Fibroblast of peridontal ligament (primary cell): ENCODE data around the gene ZP3.
A peak's percentile ranks its signal among the peaks of the same experiment; 100 is the strongest.
"Not testable (repeated sequence)": the region's sequence is repeated elsewhere in the genome, so short reads cannot be mapped to it uniquely, and the experiment has no call there.

Experiments used
- DNase-seq: peaks from one replicate; pipeline ENCODE4 v3.0.0-alpha.2; 2010; ENCODE audit errors: extremely low read depth

The ZP3 gene

DNA sequence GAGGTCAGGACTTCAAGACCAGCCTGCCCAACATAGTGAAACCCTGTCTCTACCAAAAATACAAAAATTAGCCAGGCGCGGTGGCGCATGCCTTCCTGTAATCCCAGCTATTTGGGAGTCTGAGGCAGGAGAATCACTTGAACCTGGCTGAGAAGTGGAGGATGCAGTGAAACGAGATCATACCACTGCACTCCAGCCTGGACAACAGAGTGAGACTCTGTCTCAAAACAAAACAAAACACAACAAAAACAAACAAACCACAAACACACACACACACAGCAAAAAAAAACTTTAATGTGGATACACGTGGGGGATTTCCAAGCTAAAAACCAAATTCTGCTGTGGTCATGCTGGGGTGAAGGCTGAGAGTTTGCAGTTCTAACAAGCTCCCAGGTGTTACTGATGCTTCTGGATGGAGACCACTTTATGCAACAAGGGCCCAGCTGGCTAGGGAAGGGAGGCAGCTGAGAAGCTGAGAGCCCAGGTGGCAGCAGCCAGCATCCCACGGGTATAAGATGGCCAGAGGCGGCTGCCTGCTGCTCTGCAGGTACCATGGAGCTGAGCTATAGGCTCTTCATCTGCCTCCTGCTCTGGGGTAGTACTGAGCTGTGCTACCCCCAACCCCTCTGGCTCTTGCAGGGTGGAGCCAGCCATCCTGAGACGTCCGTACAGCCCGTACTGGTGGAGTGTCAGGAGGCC is at the start of gene ZP3:
Gene ZP3 (plus strand): TSS at position 538 of the 699 bp plus-strand sequence. CDS start 15 bp downstream, at position 553.
- no peak for DNase-seq

DNA sequence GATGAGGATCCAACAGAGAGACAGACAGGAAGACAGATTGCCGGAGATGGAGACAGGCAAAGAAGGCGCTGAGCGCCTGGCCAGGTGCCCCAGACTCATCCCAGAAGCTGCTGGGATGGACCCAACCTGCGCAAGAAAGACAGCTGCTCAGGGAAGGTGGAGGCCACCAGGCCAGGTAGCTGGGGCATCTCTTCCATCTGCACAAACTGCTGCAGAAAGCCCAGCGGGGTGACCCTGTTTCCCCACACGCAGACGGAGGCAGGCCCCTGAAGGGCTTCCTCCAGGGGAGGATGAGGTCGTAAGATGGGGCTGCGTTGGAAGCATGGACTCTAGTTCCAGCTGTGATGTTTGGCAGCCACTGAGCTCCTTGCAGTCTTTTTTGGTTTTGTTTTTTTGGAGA is 49.5 kb upstream of the ZP3 start:
- no peak for DNase-seq

DNA sequence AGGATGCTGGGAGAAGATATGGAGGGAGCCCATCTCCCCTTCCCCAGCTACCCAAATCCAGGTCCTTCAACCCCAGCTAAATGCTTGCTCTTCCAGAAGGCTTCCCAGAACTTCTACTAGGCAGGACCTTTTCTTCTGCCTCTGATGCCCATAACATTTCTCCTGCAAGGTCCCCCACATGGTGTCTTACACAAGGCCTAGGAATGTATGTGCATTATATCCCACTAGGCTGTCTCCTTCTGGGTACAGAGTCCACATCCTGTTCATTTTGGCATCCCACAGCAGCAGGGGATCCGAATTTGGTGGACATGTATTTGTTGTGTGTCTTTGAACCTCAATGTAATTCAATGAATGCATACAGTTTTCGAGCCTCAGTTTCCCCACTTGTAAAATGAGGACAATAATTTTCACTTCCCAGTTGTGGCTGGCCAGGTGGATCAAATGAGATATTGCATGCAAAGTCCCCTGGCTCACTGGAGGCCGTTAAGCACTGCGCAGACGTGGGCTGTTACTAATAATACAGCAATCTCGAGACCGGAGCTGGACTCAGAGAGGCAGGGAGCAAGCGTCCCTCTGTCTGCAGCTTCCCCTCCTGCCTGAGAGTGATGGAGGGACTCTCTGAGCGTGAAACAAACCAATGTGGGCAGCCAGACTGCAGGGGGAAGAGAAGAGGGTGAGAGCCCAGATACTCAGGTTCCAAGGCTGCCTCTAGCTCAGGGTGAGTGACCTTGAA is 47.4 kb upstream of the ZP3 start:
- DNase-seq = no peak

DNA sequence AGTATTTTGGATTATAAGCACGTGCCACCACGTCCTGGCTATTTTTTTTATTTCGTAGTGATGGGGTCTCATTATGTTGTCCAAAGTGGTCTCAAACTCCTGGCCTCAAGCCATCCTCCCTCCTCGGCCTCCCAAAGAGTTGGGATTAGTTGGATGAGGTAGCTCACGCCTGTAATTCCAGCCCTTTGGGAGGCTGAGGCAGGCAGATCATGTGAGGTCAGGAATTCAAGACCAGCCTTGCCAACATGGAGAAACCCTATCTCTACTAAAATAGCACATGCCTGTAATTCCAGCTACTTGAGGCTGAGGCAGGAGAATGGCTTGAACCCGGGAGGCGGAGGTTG is 44.2 kb upstream of the ZP3 start:
- peak; percentile 33 for DNase-seq

DNA sequence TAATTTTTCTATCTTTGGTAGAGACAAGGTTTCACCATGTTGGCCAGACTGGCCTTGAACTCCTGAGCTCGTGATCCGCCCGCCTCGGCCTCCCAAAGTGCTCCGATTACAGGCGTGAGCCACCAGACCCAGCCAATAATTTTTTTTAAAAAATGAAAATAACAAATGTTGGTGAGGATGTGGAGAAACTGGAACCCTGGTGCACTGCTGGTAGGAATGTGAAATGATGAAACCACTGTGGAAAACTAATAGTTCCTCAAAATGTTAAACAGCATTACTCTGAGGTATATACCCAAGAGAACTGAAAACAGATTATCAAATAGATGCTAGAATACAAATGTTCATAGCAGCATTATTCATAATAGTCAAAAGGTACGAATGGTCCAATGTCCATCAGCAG is 42.9 kb upstream of the ZP3 start:
- no peak for DNase-seq

DNA sequence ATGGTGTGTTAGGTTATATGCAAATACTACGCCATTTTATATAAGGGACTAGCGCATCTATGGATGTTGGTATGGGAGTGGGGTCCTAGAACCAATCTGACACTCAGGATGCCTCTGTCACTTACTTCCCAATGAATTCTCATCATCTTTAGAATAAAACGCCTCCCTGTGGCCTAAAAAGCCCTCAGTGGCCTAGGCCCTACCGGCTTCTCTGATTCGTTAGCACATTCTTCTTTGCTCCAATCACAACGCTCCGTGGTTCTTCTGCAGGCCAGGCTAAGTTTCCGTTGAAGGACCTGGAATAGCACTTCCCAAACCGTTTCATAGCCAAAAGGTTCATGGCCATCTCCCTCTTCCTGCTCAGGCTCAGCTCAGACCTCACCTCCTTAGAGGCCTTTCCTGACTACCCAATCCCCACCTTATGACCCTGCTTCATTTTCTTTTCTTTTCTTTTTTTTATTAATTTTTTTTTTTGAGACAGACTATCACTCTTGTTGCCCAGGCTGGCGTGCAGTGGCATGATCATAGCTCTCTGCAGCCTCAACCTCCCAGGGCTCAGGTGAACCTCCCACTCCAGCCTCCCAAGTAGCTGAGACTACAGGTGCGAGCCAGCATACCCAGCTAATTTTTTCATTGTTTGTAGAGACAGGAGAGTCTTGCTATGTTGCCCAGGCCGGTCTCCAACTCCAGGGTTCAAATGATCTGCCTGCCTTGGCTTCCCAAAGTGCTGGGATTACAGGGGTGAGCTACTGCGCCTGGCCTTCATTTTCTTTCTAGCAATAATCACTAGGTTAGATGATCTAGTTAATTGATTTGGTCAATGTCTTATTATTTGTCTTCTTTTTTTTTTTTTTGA is 41.4 kb upstream of the ZP3 start:
- DNase-seq = no peak

DNA sequence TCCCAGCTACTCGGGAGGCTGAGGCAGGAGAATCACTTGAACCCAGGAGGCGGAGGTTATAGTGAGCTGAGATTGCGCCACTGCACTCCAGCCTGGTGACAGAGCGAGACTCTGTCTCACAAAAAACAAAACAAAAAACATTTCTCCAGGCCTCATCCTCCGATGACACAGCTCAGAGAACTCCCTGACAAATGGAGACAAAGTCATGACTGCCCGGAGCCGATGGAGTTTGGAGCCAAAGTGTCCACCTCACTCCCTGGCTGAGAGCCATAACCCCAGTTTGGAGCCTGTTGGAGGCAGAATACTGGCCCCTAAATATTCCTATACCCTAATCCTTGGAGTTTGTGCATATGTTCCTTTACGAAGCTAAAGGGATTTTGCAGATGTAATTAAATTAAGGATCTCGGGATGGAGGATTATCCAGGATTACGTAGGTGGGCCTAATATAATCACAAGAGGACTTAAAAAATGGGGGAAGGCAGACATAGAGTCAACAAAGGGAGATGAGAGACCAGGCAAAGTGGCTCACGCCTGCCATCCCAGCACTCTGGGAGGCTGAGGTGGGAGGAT is 38.0 kb upstream of the ZP3 start:
- DNase-seq = peak; percentile 27

DNA sequence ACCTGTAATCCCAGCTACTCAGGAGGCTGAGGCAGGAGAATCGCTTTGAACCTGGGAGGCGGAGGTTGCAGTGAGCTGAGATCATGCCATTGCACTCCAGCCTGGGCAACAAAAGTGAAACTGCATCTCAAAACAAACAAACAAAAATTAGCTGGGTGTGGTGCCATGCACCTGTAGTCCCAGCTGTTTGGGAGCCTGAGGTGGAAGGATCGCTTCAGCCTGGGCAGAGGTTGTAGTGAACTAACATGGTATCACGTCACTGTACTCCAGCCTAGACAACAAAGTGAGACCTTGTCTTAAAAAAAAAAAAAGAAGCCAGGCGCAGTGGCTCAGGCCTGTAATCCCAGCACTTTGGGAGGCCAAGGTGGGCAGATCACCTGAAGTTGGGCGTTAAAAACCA is 37.0 kb upstream of the ZP3 start:
- DNase-seq = not testable (repeated sequence)

DNA sequence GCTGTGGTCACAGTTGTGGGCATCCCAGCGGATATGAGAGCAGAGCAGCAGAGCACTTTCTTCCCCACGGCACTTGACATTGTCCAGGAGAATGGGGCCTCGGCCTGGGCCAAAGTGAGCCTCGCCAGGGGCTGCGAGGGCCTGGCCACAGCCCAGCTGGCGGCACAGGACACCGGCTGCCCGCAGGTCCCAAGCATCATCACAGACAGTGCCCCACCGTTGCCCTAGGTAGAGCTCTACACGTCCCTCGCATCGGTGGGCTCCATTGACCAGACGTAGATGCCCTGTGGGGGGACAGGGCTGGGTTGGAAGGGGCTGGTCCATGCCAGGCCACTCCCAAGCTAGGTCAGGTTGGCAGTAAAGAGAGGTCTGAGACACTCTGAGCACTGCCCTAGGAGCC is 34.7 kb upstream of the ZP3 start:
- no peak for DNase-seq

DNA sequence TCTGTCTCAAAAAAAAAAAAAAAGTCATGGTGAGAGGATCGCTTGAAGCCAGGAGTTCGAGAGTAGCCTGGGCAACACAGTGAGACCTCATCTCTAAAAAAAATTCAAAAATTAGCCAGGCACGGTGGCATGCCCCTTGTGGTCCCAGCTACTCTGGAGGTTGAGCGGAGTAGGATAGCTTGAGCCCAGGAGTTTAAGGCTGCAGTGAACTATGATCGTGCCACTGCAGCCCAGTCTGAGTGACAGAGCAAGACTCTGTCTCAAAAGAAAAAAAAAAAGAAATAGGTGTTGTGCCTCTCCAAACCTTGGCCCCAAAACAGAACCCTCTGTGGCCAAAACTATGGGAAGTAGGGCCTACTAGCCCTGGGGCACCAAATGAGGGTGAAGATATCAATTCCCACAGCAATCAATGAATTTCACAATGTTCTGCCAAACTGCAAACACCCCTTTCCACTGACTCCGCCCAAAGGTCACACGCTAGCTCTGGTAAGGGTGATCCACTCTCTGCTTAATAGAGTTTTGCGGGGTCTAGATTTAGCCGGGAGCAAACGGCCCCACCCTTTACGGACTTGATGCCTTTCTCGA is 32.1 kb upstream of the ZP3 start:
- DNase-seq = no peak

DNA sequence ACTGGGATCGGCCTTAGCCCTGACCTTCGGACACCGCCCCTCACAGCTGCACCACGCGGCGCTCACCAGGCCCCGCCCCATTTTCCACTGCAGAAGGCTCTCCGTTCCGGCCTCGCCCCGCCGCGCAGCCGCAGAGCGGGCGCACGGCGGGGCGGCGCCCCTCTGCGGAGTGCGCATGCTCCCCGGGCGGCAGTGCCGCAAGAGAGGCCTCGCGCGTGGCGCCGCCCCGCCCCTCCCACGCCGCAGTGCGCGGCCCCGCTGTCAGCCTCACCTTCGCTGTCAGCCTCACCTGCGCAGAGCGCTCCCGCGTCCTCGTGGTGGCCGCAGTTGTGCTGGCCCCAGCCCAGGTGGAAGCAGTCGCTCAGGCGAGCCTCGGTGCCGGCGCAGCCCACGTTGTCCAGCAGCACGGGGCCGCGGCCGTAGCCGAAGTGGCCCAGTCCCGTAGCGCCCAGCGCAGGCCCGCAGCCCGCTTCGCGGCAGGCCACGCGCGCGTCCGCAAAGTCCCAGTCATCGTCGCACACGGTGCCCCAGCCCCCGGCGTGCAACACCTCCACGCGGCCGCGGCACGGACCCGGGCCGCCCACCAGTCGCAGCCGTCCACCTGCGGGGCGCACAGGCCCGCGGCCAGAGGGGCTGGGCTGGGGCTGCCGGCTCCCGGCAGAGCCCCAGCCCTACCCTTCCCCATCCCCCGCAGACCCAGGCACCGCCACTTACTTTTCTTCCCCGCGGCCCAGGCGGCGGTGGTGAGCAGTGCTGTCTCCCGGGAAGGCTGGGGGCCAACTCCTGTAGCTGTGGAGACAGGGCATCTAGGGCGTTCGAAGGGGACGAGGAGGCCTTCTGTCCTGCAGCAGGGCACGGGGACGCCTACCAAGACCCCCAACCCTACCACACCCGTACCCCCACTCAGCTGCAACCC is 31.4 kb upstream of the ZP3 start:
- DNase-seq = peak; percentile 77

DNA sequence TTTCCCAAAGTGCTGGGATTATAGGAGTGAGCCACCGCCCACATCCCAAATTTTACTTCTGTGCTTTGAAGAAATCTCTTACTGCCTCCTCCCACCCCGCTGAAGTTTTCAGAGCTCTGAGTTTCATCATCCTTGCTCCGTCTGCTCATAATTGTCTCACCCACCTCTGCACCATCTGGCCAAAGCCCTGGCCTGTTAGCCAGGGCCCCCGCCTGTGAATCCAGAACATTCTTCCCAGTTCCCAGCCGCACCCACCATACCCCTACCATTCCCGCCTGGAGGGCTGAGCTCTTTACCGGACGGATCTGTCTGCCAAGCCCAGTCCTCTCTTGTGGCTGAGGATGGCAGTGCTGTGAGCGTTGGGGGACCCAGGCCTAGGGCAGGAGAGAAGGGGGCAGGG is 29.8 kb upstream of the ZP3 start:
- DNase-seq = no peak

DNA sequence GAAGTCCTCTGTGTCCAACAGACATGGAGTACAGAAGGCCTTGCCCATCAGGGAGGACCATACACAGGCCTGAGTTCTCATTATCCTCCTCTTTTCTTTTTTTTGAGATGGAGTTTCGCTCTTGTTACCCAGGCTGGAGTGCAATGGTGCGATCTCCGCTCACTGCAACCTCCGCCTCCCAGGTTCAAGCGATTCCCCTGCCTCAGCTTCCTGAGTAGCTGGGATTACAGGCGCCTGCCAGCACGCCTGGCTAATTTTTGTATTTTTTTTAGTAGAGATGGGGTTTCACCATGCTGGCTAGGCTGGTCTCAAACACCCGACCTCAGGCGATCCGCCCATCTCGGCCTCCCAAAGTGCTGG is 29.2 kb upstream of the ZP3 start:
- DNase-seq = not testable (repeated sequence)

DNA sequence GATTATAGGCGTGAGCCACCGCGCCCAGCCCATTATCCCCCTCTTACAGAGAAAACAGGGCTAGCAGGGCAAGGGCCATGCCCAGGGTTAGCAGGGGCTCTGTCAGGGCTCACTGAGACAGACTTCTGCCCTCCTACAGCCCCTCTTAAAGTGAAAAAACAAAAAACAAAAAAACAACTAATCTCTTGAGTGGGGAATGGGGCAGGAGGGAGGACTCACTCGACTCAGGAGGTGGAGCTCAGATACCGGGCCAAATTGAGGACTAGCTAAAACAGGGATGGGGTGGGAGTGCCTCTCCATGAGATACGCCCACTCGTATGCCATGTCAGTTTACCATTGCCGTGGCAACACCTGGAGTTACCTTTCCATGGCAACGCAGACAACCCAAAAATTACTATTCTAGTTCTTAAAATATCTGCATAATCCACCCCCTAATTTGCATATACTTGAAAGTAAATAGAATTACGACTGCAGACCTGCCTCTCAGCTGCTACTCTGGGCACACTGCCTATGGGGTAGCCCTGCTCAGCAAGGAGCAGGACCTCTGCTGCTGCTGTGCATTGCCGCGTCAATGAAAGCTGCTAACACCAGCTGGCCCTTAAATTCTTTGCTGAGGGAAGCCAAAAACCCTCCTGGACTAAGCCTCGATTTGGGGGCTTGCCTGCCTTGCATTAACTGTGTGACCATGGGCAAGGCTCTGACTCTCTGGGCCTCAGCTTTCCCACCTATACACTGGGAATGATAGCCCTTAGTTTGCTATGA is 28.6 kb upstream of the ZP3 start:
- DNase-seq = no peak

DNA sequence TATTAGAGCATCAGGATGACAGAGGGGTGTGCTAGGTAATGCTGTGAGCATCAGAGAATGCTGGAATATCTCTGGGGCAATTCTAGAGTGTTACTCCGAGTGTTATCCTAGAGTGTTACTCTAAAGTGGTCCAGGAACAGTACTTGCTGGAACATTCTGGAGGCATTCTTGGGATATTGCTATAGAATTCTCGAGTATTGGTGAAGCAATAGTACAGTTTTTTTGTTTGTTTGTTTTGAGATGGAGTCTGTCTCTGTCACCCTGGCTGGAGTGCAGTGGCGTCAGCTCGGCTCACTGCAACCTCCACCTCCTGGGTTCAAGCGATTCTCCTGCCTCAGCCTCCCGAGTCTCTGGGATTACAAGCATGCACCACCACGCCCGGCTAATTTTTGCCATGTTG is 27.9 kb upstream of the ZP3 start:
- DNase-seq = no peak

DNA sequence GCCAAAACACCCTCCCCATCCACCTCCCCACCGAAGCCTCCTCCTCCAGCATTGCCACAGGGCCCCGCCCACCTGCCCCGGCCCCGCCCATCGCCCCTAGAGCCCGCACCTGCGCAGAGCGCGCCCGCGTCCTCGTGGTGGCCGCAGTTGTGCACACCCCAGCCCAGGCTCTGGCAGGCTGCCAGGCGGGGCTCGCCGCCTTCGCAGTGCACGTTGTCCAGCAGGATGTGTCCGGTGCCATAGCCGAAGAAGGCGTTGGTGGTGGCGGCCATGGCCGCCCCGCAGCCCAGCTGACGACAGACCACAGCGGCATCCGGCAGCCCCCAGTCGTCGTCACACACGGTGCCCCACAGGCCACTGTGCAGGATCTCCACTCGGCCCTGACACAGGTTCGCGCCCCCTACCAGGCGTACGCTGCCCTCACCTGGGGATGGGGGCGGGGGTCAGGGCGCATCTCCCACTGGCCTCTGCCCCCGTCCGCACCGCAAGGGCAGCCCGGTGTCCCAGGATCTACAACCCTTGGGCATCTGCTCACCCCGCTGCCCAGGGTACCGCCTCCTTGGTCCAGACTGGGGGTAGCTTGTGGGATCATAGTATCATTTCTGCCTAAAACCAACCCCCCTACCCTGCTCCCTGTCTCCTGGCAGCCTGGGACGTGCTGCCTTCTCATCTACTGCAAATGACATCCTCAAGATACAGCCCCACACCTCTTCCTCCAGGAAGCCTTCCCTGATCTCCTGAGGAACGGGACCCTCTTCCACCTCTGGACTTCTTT is 27.2 kb upstream of the ZP3 start:
- no peak for DNase-seq

DNA sequence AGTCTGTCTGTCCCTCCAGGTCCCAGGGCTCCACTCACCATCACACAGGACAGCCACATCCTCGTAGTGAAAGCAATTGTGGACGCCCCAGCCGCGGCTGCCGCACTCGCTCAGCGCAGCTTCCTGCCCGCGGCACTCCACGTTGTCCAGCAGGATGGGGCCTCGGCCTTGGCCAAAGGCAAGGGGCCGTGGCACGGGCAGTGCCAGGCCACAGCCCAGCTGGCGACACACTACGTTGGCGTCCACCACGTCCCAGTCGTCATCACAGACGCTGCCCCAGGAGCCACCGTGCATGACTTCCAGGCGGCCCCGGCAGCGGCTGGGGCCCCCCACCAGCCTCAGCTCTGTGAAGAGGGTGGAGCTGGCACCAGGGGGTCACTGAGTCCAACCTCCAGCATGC is 24.5 kb upstream of the ZP3 start:
- no peak for DNase-seq

DNA sequence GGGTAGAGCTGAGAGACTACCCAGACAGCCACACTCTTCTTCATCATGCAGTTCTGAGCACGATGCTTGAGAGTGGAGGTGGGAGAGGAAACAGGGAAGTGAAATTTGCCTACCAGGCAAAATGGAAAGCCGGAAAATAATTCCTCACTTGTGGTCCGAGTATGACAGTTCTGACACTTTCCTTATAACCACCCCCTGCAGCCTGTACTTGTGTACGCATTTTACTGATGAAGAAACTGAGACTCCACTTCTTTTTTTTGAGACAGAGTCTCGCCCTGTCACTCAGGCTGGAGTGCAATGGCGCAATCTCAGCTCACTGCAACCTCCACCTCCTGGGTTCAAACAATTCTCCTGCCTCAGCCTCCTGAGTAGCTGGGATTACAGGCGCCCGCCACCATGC is 21.7 kb upstream of the ZP3 start:
- not testable (repeated sequence) for DNase-seq

DNA sequence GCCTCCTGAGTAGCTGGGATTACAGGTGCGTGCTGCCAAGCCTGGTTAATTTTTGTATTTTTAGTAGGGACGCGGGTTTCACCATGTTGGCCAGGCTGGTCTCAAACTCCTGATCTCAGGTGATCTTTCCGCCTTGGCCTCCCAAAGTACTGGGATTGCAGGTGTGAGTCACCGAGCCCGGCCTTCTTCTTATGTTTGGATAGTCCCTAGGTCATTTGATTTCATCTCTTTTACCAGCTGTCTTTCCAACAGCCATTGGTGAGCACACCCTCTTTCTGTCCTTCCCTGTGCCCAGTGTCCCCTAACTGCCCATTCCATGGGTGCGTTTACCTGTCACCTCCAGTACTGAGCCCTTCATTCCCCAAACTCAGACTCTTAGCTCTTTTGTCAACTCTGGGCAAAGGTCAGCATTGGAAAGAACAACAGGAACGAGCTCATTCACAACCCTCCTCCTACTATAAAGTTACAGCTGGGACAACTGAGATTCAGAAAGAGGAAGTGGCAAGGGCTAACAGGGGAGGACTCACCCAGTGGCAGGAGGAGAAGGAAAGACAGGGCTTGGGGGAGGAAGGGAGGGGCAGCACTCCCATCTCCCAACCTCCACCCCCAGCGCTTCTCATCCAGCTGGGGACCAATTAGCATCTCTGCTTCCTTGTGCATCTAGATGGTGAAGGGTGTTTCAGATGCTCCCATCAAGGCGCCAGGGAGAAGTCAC is 20.8 kb upstream of the ZP3 start:
- no peak for DNase-seq
